GM12892 (cell line): ENCODE results near the gene SNHG17.
"Not testable (repeated sequence)": the region's sequence is repeated elsewhere in the genome, so short reads cannot be mapped to it uniquely, and the experiment has no call there.

Experiments used
- DNase-seq: peaks from one replicate; pipeline ENCODE4 v3.0.0; 2011; ENCODE audit not compliant: insufficient read length
- FAIRE-seq: peaks from 2 replicates; lab custom pipeline; 2011; peaks lifted over from hg19 to GRCh38; lab: Jason Lieb, UNC
- POLR2A ChIP-seq: IDR thresholded peaks from 2 replicates; pipeline ENCODE4 v1.6.1; 2011; ENCODE audit warnings: low read depth, low read length, control low read depth
- POLR2AphosphoS5 ChIP-seq: IDR thresholded peaks from 2 replicates; pipeline ENCODE4 v1.6.1; 2011; ENCODE audit warnings: low read depth, low read length, control low read depth
- TAF1 ChIP-seq: IDR thresholded peaks from 2 replicates; pipeline ENCODE4 v1.6.1; 2011; ENCODE audit warnings: low read depth, mild to moderate bottlenecking, control low read depth, low read length, borderline replicate concordance

The SNHG17 gene

DNA sequence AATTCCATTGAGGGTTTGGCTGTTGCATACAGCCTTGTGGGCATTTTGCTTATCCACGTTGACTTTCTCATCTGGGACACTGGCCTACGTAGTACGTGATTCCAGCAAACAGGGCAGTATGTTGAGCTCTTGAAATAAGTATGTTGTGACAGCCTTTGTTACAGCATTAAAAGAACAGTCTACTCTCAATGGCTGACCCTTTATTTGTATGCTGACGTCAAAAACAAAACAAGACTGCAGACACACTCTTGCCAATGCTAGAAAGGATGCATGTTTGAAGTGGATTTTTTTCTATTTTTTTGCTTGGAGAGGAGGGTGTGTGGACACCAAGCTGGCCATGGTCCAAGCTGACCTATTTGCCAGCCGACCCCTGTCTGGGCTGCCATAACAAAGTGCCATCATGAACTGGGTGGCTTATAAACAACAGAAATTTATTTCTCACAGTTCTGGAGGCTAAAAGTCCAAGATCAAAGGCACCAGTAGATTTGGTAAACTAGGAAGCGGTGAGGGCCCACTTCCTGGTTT, 10.8 kb upstream of the SNHG17 start:
- no peak for DNase-seq
- TF ChIP-seq TAF1 (no peak), POLR2A (no peak), POLR2AphosphoS5 (no peak)
- no peak for FAIRE-seq

DNA sequence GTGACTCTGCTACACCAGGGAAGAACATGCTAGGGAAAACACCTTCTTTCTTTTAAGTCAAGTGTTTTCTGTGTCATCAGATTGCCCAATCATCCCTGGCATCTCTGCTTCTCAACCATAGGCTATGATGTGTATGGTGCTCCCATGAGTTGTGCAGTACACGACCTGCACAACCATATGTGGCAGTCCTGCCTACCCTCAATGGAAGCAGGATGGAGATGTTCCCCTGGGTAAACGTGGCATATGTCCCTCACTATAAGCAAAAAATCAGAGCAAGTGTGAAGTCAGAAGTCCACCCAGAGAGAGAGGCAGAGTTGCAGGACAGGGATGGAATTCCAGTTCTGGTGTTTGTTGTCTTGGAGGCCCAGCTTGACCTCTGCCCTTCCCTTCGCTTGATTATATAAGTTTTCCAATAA, 10.3 kb upstream of the SNHG17 start:
- DNase-seq = no peak
- TF ChIP-seq POLR2A (no peak), TAF1 (no peak), POLR2AphosphoS5 (no peak)
- FAIRE-seq = no peak

DNA sequence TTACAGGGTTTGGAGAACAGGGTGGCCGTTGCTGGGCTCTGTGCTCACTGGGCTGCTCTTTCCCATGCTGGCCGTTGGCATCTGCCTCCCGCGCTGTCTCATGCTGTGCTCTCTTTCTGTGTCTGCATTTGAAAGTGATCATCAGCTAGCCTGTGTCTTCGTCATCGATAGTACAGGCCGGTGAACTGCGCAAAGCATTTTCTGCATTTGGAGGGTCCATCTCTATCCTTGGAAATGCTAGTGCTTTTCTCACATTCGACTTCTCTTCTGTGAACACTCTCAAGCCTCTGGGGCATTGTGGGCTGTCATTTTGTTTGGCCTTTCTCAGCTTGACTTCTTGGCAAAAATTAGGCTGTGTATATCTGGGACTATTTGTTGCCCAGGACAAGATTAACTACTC, 6.8 kb upstream of the SNHG17 start:
- FAIRE-seq = no peak
- no peak for TF ChIP-seq POLR2AphosphoS5
- TF ChIP-seq POLR2A = no peak
- no peak for TF ChIP-seq TAF1
- no peak for DNase-seq

DNA sequence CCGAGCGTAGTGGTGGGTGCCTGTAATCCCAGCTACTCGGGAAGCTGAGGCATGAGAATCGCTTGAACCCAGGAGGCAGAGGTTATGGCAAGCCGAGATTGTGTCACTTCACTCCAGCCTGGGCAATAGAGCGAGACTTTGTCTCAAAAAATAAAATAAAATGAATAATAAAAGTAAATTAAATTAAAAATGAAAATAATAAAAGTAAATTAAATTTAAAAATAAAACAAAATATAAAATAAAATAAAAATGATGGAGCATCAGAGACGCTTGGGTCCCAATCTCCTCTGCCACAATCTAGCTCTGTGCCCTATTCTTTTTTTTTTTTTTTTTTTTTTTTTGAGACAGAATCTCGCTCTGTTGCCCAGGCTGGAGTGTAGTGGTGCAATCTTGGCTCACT, 6.0 kb upstream of the SNHG17 start:
- not testable (repeated sequence) for DNase-seq, FAIRE-seq

DNA sequence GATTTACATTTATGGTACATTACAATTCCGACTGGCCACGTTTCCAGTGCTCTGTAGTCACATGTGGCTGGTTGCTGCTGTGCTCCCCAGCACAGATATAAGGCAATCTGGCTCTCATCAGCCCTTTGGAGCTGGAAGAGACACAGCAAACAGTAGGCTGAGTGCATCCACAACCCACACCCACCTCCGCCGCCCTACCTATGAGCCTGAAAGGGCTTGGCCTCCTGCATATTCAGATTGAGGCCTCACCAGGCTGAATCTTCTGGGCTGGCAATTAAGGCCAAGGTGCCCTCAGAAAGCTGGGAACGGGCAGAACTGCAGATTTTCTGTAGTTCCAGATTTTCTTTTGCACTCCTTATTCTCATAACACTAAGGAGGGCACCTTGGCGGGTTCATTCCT, 2.7 kb upstream of the SNHG17 start:
- DNase-seq (no peak), FAIRE-seq (no peak)
- TF ChIP-seq POLR2A (no peak), POLR2AphosphoS5 (no peak), TAF1 (no peak)

DNA sequence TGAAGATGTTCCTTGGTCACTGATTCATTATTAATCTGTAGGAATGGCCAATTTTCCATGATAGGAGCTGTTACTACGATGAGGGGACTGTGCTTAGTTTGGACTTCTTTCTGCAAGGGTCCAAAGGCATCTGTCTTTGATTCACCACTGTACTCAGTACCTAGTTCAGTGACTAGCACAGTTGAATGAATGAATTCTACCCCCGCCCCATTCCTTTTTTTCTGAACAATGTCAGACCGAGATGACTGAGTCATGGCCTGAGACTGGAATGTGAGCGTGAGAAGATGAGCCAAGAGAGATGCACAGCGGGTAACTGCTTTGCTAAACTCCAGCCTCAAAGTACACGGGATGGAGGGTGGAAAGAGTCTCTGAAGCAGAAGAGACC, 419 bp upstream of the SNHG17 start:
- DNase-seq (no peak), FAIRE-seq (no peak)

DNA sequence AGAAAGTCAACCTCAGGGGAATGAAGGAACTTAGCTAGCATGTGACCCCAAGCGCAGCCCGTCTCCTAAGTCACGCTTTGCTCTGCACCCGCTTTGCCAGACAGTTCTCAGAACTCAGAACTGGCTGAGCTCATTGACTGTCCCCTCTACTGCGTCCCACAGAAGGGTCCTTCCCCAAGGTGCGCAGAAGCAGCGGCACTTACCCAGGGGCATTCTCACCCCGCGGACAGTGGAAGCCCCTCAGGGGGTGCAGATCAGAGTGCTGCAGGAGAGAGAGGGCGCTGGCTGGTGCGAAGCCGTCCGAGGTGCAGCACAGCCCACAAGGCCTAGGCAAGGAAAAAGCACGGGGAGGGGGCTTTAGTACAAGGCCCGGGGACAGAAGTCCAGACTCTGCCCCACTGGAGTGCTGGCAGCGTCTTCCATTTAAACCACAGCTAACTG, 807 bp downstream of the SNHG17 start:
- no peak for DNase-seq

More for the DNA sequence above, 419 bp upstream of the SNHG17 start:
- TF ChIP-seq POLR2A = no peak
- no peak for TF ChIP-seq POLR2AphosphoS5

DNA sequence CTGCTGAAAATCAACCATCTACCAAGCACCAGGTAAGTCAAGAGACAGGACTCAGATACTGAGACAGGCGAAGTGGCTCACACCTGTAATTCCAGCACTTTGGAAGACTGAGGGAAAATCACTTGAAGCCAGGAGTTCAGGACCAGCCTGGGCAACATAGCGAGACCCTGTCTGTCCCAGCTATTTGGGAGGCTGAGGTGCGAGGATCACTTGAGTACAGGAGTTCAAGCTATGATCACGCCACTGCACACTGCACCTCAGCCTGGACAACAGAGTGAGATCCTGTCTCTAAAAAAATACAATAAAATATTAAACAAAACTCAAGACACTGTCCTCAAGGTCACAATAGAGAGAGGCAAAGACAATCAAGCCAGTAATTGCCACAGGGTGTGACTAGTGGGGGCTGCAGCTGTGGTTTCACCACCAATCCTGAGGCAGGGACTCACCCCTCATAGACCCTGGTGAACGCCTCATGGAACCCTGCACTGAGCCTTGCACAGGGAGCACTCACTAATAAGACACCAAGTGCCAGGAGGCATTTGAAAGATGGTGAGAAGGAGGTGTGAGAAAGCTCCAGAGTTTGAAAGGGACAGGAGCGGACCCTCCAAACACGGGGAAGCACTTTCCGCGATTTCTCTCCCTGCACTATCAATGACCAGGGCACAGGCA, 1.7 kb downstream of the SNHG17 start:
- FAIRE-seq = no peak
- no peak for DNase-seq

More for the DNA sequence above, 807 bp downstream of the SNHG17 start:
- FAIRE-seq = no peak
- TF ChIP-seq TAF1 (no peak), POLR2AphosphoS5 (no peak), POLR2A (no peak)

DNA sequence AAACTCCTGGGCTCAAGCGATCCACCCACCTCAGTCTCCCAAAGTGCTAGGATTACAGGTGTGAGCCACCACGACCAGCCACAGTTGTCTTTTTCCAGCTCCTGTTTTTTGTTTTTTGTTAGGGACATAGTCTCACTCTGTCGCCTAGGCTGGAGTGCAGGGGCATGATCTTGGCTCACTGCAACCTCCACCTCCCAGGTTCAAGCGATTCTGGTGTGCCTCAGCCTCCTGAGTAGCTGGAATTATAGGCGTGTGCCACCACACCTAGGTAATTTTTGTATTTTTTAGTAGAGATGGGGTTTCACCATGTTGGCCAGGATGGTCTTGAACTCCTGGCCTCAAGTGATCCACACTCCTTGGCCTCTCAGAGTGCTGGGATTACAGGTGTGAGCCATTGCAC, 2.3 kb downstream of the SNHG17 start:
- not testable (repeated sequence) for DNase-seq, FAIRE-seq

More for the DNA sequence above, 1.7 kb downstream of the SNHG17 start:
- TF ChIP-seq TAF1 = no peak
- TF ChIP-seq POLR2AphosphoS5 = no peak
- no peak; the same call in 1 of the 2 replicates for TF ChIP-seq POLR2A

DNA sequence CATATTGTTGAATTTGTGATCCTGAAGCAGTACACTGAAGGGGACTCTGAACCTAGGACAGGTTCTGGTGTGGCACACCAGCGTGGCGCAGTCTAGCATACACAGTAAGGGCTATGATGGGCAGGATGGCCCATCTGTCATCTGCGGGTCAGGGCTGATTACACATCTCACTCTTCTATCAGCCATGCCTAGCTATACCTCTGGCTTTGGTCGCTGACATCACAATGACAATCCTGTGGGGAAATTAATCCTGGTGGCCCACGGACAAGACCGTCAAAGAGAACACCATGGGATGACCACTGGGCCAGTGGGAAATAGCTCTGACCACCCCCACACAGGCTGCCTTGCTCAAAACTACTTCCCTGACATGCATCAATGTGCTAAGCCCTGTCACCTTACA, 2.8 kb downstream of the SNHG17 start:
- no peak for DNase-seq
- no peak for FAIRE-seq
- TF ChIP-seq POLR2AphosphoS5 (peak; percentile 56), TAF1 (no peak), POLR2A (peak; percentile 6; the same call in 1 of the 2 replicates)

DNA sequence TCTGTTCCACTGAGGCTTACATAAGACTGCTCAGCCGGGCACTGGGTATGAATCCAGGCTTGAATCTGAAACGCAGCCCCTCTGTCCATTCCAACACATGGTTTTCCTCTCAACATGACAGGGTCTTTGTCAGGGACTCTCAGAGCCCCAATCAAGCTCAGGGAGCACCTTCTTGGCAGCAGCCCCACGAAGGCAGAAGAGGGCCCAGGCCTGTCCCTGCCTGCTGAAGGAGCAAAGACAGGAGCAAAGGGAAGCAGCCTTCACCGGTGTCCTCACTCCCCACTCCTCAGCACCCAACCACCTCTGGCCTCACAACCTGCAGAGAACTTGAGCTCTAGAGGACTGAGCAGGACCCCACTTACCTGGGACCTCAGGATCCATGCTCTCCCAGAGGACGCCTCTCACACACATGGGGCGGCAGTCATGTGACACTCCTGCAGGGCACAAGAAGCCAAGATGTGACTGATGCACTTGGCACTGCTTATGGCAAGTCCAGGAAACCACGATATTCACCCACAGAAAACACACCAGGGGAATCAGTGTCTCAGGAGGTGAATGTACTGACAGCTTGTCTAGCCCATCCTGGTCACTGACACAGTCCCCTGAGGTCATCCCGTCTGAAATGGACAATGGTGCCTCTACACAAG, 4.3 kb downstream of the SNHG17 start:
- TF ChIP-seq POLR2AphosphoS5 (peak; percentile 44; the same call in 1 of the 2 replicates), TAF1 (no peak), POLR2A (peak; percentile 18; the same call in 1 of the 2 replicates)
- DNase-seq (no peak), FAIRE-seq (no peak)

DNA sequence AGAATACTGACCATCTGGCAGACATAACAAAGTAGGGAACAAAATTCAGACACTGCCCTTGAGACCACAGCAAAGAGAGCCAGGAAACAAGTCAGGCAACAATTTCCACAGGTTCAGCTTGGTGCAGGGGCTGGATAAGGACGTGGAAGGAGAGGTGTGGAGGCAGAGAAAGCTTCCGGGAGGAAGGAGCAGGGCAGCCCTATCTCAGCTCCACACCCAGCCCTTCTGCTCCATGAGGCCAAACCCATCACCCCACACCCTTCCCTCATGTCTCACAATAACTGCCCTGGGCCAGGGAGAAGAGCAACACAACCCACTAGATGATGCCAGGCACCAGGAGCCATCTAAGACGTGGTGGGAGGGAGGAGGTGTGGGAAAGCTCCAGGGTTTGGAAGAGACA, 5.8 kb downstream of the SNHG17 start:
- FAIRE-seq (no peak), DNase-seq (no peak)
- TF ChIP-seq TAF1 = no peak
- TF ChIP-seq POLR2A = peak; percentile 17; the same call in 1 of the 2 replicates
- peak; percentile 79 for TF ChIP-seq POLR2AphosphoS5
